AG04449 (cell line): ENCODE data around the gene MYL12A.

Experiments
- CTCF ChIA-PET: fragments of 350-600 bp; formaldehyde crosslinking; extraction: SDS; loops from one replicate; lab custom pipeline; 2021; ENCODE audit warnings: antibody characterized with exemption; lab: Yijun Ruan, JAX
- POLR2A ChIA-PET: fragments of 400-600, 350-600 bp; formaldehyde crosslinking; extraction: SDS; loops from one replicate; lab custom pipeline; 2020; ENCODE audit warnings: antibody characterized with exemption, inconsistent platforms; lab: Yijun Ruan, JAX
- DNase-seq: peaks from one replicate; pipeline ENCODE4 v3.0.0-alpha.2; 2010; ENCODE audit warnings: low read depth, low spot score
- H3K4me3 ChIP-seq: 2 replicates; pipeline ENCODE4 v1.5.1; 2011; ENCODE audit warnings: low read depth, mild to moderate bottlenecking, control low read depth, low read length
- CTCF ChIP-seq: IDR thresholded peaks from one replicate; pipeline ENCODE4 v1.5.1; 2011; ENCODE audit warnings: mild to moderate bottlenecking, moderate library complexity, low read length, control low read depth, inconsistent platforms; ENCODE audit not compliant: insufficient read depth; ENCODE audit errors: missing control alignments

The MYL12A gene

GRCh38 chr18:3211236-3211992 lies 36.2 kb upstream of the MYL12A start:
- DNase-seq, result no peak
- no peak overlapping the region for H3K4me3 ChIP-seq
- ChIA-PET CTCF (interaction anchor here (0.9 kb wide), 1 partner anchor 19 kb away, joined by 3 read pairs; no protein-coding TSS in a partner anchor), POLR2A (no interaction called here)
- no peak for TF ChIP-seq CTCF

GRCh38 chr18:3212657-3213056 lies 34.9 kb upstream of the MYL12A start:
- H3K4me3 ChIP-seq, result no peak overlapping the region
- ChIA-PET POLR2A (no interaction called here), CTCF (no interaction called here)
- no peak for DNase-seq
- no peak for TF ChIP-seq CTCF

GRCh38 chr18:3213300-3214059 lies 34.1 kb upstream of the MYL12A start:
- H3K4me3 ChIP-seq, result no peak overlapping the region
- no peak for TF ChIP-seq CTCF
- ChIA-PET CTCF (no interaction called here), POLR2A (no interaction called here)
- no peak for DNase-seq

DNA sequence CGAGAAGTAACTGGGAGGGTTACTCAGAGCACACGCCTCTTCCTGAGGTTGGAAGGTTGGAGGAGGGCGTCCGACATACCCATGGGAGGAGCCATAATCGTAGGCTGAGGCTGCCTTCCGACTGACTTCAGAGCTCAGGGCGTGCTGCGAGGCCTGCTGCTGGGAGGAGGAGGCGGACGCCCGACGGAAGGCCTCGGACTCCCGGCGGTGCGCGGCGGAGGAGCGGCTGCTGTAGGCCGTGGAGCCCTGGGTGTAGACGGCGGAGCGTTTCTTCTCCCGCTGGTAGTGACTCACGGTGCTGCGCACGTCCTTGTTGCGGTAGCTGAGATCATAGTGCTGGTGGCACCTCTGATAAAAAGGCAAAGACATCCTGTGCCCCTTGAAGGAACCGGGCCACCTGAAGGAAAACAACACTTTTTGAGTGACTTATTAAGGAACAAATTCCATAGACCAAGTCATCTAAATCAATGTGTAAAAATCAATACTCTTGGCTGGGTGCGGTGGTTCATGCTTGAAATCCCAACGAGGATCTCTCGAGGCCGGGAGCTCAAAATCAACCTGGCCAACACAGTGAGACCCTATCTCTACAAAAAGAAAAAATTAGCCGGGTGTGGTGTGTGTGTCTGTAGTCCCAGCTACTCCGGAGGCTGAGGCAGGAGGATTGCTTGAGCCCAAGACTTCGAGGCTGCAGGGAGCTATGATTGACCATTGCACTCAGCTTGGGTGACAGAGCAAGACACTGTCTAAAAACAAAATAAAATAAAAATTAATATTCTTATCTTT lies 32.6 kb upstream of the MYL12A start:
- ChIA-PET CTCF (no interaction called here), POLR2A (no interaction called here)
- no peak for DNase-seq
- TF ChIP-seq CTCF, result no peak
- H3K4me3 ChIP-seq, result no peak overlapping the region

DNA sequence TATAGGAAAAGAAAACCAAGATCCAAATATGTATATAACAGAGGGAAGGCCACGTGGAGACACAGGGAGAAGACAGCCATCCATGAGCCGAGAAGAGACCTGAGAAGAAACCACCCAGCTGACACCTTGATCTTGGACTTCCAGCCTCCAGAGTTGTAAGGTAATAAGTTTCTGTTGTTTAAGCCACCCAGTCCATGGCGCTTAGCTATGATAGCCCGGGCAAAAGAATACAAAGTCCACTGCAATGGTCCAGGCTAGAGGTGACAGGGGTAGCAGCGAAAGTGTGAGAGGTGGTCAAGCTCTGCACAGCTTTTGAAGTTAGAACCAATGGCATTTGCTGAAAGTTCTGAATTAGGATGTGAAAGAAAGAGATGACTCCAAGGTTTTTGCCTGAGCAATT lies 30.6 kb upstream of the MYL12A start:
- no peak for TF ChIP-seq CTCF
- ChIA-PET POLR2A (no interaction called here), CTCF (interaction anchor here (1.3 to 1.4 kb wide), 2 partner anchors 22 to 451 kb away, joined by 3 read pairs; no protein-coding TSS in a partner anchor)
- DNase-seq, result no peak
- no peak overlapping the region for H3K4me3 ChIP-seq
